CD4-positive, alpha-beta T cell treated with Interleukin-4 for 4 hours (primary cell): Measurements from ENCODE around the gene IL17C.
"Not testable (repeated sequence)": the region's sequence is repeated elsewhere in the genome, so short reads cannot be mapped to it uniquely, and the experiment has no call there.

Source experiments
- DNase-seq: peaks from one replicate; pipeline ENCODE4 v3.0.0-alpha.2; 2020

IL17C gene, protein sequence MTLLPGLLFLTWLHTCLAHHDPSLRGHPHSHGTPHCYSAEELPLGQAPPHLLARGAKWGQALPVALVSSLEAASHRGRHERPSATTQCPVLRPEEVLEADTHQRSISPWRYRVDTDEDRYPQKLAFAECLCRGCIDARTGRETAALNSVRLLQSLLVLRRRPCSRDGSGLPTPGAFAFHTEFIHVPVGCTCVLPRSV

DNA sequence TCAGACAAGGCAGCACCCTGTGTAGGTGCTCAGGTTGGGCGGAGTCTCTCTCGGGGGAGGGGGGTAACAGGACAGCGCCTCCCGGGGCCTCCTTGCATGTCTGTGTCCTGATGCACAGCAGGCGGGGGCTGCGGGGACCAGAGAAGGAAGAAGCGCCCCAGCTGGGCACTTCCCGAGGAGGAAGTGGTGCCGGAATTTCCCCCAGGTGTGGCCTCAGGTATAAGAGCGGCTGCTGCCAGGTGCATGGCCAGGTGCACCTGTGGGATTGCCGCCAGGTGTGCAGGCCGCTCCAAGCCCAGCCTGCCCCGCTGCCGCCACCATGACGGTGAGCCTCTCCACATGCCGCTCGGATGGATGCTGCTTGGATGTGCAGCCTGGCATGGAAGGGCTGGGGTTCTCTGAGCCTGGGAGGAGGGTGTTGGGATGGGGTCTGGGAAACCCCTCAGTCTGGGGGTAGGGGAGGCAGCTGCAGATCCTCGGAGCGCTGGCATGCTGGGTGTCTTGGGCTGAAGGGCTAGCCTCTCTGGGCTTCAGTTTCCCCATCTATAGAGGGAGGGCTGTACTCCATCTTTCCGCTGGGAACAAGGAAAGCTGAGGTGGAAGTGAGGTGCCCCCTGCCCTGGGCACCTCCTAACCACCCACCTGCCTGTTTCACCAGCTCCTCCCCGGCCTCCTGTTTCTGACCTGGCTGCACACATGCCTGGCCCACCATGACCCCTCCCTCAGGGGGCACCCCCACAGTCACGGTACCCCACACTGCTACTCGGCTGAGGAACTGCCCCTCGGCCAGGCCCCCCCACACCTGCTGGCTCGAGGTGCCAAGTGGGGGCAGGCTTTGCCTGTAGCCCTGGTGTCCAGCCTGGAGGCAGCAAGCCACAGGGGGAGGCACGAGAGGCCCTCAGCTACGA is at the start of gene IL17C:
IL17C (plus strand) TSS at position 250 of the 908 bp plus-strand sequence; CDS start at position 320, 70 bp downstream.
- DNase-seq: no peak

DNA sequence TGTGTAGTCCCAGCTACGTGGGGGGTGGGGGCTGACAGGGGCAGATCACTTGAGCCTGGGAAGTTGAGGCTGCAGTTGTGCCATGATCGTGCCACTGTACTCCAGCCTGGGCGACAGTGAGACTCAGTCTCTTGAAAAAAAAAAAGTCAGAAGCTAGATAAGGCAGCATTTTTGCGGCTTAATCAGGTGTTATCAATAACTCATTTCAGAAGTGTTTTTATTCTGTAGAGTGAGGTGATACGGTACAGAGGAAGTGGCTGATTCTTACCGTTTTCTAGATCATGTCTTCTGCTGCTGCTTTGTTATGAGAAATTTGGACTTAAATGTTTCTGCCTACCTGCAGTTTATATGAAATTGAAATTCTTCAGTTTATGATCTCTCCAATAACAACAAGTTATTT is 49.6 kb upstream of the IL17C start:
- DNase-seq: peak; percentile 33

DNA sequence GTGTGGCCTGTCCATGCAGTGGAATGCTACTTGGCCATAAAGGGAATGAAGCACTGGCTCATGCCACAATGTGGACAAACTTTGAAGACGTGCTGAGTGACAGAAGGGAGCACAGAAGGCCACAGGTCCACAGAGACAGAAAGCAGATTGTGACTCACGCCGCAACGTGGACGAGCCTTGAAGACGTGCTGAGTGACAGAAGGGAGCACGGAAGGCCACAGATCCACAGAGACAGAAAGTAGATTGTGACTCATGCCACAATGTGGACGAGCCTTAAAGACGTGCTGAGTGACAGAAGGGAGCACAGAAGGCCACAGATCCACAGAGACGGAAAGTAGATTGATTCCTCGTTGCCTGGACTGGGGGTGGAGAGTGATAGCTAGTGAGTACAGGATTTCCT is 48.9 kb upstream of the IL17C start:
- peak; percentile 16 for DNase-seq

DNA sequence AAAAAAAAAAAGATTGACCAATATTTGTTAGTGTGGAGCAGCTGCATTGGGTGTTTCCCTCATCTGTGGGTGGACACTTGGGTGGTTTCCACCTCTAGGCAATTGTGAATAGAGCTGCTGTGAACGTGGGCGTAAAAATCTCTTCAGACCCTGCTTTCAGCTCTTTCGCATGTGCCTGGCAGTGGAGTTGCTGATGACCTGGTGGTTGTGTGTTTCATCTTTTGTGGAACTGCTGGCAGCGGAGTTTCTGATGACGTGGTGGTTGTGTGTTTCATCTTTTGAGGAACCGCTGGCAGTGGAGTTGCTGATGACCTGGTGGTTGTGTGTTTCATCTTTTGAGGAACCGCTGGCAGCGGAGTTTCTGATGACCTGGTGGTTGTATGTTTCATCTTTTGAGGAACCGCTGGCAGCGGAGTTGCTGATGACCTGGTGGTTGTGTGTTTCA is 46.8 kb upstream of the IL17C start:
- DNase-seq: peak; percentile 15

DNA sequence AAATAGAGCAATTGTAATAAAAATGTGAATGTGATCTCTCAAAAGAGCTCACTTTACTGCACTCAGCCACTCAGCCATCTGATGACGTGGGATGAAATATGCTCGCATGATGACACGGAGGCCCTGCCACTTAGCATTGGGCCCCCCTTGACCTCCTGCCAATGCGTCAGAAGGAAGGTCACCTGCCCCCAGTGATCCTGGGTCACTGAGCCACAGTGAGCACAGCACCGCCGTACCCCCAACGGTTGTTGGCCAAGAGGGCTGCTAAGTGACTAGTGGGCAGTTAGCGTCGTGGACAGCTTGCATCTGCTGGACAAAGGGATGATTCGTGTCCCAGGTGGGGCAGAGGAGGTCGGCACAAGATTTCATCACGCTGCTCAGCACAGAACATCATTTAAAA is 45.3 kb upstream of the IL17C start:
- no peak for DNase-seq

DNA sequence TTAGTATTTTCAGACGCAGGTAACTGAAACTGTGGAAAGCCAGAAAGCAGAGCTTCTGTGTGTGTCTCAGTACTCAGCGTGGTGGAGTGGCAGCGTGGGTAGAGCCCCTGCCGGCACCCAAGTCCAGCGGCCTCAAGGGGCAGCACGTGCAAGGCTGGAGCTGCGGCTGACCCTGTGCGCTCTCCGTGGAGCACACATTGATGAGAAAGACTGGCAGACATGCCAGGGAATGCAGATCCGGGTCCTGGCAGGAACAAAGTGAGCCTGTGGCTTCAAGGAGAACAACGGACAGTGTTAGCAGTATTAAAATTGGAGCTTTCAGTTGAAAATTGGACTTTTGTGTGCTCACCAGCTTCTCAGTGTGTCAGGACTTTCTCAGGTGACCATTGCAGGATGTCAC is 44.9 kb upstream of the IL17C start:
- no peak for DNase-seq

DNA sequence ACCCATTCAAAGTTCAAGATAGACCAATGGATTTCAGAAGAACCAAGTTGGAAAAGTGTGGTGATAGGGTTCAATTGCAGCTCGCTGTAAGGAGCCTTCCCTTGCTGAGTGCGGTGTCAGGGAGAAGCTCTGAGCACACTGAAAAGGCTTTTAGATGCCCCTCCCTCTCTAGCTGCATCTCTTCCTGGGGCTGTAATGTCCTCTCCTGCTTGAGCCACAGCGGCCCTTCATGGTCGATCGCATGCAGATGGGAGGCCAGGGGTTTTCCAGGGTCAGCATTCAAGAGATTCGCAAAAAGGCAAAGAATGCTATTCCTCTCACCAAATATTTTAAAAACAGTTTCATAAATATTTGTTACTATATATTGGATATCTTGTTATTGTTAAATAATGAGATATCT is 44.5 kb upstream of the IL17C start:
- DNase-seq: no peak

DNA sequence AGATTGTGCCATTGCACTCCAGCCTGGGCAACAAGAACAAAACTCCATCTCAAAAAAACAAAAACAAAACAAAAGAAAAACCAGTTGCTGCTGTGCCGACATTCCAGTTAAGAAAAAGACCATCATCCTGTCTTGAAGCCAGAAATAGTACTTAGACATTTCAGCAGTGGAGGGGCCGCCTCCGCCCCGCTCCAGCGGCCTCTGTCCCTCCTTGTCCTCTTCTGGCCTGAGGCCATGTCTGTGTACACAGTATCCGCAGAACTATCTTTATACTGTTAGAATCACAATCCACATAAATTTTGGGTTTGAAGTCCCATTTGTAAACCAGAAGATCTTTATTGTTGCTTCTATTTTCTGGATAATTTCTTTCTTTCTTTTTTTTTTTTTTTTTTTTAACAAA is 43.3 kb upstream of the IL17C start:
- no peak for DNase-seq

DNA sequence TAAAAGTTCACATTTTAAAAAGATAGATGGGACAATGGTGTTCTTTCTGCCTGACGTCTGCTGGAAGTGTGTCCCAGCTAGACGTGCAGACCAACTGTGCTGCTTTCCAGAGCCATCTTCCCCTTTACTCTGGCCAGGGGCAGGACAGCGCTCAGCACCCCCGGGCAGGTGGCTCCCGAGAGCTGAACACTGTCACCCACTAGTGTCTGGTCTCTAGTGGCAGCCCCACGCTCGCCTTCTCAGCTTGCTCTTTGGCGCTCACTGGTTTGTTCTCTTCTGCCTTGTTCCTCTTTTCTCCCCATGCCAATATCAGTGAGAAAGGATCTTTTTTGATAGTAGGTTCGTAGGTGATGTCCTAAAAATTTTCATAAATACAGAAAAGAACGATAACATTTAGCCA is 42.5 kb upstream of the IL17C start:
- no peak for DNase-seq

DNA sequence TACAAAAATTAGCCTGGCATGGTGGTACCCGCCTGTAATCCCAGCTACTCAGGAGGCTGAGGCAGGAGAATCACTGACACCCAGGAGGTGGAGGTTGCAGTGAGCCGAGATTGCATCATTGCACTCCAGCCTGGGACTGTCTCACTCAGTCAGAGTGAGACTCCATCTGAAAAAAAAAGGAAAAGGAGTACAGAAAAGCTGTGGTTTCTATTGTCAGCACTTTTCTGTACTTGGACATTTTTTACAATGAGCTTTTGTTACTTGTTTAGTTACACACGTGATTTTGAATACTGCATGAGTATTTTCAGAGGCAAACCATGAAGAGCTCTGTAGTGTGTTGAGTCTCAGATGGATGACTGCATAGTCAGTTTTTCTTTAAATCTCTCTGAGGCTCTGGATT is 41.9 kb upstream of the IL17C start:
- DNase-seq: no peak

DNA sequence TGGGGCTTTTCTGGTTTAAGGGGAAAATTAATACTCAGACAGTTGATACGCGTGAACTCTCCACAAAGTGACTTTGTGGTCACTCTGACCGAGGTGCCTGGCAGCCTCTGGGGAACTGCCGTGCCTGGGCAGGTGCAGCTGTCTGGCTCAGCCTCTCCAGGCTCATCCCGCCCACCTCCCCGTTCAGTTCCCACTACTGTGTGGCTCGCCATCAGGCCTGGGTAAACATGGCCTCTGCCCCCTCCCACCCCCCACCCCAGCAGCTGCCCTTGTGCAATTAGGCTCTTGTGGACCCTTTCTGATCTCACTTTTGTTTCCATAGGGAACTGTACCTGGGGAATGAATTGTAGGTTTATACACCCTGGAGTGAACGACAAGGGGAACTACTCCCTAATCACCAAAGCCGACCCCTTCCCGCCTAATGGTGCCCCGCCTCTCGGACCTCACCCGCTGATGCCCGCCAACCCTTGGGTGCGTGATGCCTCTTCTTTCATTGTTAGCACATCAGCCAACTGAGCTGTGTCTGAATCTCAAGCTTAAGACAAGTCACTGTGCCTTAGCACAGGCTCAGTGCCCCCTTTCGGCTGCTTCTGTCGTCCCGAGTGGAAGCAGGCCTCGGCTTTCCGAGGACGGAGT is 40.4 kb upstream of the IL17C start:
- DNase-seq: no peak

DNA sequence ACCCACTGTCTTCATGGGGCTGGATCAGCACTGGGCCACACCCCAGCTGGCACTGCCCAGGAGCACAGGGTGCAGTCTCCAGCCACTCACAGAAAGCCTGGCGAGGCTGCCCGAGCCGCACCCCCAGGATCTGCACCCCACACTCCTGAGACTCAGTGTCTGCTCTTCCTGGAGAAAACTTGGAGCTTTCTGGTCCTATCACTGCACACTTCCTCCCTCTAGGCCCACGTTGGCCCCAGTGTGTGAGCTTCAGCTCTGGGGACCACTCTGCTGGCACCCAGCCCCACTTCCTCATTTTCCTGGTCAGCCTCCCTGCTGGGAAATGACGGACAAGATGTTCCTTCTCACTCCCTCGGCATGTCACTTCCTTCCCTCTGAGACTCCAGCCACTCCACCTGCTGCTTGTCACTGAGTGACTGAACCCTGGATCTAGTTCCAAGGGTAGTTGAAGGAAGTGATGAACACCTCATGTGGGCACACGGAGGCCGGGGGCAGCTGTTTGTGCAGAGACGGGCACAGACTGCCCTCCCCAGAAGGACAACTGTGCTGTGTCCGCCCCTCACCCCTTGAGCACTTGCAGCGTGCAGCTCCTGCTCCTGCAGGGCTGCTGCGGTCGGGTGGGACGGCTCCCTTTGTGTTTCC is 39.2 kb upstream of the IL17C start:
- no peak for DNase-seq

DNA sequence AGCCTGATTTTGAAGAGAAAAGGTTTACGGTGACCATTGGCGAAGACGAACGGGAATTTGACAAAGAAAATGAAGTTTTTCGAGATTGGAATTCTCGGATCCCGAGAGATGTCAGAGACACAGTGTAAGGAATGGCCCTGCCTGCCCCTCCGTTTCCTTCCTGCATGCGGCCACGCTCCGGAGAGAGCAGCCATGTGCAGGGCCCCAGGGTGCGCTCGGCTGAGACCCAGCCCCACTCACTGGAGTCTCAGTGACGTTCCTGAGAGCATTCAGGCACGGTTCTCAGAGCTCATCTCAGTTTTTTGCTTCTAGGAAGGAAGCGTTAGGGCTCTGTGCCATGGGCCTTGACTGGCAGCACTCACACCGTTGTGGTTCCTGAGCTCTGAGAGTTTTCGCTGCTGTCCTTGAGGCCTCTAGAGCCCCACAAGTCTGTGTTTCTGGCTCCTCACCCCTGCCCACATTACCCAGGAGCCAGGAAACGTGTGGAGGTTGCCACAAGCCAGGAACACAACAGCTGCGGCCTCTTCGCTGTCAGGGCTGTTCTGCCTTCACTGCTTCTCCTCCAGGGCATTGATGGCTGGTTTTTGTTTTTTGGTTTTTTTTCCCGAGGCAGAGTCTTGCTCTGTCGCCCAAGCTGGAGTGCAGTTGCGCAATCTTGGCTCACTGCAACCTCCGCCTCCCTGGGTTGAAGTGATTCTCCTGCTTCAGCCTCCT is 38.4 kb upstream of the IL17C start:
- DNase-seq: no peak

DNA sequence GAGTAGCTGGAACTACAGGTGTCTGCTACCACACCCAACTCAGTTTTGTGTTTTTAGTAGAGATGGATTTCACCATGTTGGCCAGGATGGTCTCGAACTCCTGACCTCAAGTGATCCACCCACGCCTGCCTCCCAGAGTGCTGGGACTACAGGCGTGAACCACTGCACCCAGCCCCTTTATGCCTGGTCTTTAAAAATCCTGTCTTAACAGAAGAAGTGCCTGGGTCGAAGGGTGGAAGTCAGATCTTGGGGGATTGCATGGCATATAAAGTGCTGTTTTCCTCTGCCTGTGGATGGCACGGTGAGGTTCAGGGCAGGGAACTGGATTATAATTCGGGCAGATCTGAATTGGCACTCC is 37.9 kb upstream of the IL17C start:
- no peak for DNase-seq

DNA sequence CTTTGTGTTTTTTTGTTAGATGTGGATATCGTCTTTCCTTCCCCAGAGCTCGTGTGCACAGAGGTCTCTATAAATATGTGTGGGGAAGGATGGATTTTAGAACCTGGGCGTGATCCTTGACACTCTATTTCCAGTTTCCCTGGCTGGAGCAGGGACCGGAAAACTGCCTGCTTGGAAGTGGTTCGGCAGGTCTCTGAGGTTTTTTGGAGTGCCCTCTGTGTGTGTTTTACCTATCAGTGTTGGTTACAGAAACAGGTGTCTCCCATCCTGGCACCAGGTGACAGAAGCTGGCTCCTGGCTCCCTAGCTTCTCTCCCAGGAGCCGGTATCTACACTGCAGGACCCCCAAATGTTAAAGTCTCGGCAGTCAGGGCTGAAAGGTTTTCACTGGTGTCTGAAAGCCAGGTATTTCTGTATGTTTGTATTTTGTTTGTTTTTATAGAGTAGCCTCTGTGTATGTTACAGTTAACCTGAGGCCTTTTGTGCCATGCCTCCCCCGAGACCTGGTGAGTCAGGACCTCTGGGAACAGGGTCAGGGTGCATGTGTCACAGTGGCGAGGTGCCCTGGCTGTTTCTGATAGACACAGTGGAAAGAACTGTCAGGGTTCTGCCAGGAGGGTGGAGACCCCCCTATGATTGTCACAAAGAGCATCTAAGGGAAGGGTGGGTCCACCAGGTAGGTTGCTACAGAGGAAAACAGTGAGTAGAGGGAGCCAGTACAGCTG is 36.9 kb upstream of the IL17C start:
- DNase-seq: no peak

DNA sequence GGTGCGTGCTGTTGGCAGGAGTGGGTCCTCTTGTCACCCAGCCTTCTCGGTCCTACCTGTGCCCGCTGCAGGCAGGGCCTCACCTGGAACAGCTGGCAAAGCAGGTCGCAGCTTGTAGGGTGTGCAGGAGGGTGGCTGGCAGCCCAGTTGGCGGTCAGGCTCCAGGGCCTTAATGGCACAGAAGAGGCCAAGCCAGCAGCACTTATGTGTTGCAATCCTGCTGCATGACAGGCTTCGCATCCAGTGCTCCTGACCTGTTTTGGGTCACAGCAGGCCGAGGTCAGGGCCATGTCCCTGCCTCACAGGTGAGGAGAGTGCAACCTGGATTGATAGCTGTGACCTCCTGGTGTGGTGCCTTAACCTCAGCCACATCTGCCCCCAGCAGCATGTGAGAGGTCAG is 36.3 kb upstream of the IL17C start:
- DNase-seq: no peak

DNA sequence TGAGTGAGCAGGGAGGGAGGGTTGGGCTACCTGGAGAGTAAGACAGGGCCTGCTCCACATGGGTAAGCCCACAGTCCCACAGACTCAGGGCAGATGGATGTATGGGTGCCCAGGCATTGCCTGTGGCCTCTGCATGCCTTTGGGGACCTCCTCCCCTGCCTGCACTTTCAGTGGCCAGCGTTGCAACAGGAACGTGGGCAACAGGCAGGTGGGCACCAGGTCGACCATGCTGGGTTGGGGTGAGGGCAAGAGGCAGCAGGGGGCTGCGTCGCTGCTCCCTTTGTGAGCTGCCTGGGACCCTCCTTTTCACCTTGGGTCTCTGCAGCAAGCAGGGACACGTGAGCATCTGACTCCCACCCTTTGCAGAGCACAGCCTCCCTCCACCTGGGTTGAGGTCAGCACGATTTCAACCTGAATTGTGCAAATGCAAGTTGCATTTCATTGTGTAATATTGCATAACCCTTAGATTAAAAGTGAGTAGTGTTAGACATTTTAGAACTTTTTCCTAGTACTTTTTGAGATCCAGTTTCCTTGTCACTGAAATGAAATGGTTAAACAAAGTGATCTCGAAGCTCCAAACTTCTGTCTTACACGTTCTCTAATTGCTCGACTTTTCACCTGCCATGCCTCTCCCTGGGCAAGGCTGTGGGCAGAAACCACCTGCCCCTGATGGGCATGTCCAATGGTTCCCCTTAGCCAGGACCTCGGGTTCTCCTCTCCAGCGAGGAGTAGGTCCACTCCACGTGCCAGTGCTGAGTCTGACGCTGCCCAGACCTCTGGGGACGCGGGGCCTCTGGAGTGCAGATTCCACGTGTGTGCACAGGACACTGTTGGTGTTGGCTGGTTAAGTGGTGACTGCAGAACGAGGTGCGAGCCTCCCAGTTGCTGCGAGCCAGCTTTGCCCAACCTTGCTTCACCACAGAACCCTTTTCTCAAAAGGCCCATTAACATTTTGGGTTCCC is 32.9 kb upstream of the IL17C start:
- no peak for DNase-seq

DNA sequence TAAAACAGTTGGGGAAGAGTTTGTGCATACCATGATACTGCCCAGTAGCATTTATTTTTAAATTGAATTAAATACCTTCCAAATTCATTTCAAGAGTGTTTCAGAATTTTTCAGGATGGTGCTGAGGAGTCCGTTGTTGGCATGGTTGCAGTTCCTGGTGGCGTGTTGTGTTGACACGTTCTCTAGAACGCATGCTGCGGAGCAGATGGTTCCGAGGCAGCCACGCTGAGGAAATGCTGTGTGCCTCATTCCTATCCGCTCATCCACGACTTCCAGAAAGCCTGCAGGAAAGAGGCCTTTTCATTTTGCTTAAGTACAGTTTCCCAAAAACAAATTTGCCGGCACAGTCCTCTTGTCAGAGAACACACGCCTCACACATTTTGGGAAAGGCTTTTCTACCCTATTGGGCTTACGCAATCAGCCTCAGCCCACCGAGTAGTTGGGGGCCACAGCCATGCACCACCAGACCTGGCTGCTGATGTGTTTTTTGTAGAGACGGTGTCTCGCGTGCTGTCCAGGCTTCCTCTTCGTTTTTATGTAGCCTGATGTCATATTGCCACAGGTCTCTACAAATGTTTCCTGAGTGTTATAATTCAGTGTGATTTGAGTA is 32.1 kb upstream of the IL17C start:
- DNase-seq: no peak

DNA sequence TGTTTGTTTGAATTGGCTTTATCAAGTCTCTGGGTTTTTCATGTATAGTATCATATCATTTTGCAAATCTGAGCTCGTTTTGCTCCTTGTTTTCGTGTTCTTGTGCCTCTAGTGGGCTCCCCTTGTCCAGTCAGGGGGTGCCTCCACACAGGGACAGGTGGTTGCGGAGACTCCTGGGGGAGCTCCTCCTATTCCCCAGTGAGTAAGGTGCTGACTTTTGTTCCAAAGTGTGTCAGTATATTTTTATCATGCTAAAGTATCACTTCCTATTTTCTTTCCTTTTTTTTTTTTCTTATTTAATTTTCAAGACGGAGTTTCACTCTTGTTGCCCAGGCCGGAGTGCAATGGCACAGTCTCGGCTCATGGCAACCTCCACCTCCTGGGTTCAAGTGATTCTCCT is 30.3 kb upstream of the IL17C start:
- no peak for DNase-seq

DNA sequence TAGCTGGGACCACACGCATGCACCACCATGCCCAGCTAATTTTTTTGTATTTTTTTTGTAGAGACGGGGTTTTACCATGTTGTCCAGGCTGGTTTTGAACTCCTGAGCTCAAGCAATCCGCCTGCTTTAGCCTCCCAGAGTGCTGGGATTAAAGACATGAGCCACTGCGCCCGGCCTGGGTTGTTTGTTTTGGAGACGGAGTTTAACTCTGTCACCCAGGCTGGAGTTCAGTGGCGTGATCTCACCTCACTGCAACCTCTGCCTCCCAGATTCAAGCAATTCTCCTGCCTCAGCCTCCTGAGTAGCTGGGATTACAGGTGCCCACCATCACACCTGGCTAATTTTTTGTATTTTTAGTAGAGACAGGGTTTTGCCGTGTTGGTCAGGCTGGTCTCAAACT is 28.9 kb upstream of the IL17C start:
- DNase-seq: not testable (repeated sequence)

DNA sequence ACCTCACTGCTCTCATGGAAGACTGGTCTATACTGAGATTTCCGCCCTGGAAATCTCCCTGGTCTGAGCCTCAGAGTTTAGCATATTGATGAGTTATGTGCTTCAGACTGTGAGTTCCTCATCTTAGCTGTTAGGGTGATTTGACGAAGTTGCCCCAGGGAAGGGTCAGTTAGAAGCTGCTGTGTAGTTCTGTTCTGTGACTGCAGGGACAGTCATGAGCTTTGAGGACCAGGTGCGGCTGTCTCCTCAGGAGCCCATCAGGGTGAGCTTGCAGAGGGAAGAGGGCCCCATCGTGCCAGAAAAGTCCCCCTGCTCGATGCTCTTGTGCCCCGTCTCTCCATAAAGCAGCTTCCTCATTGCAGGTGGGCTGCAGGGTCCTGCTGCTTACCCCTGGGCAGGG is 28.3 kb upstream of the IL17C start:
- no peak for DNase-seq
